ENCODE measurements around the gene LETM1. TPM values are rescaled to one million over a fixed set of nuclear protein-coding genes. Genes with fewer than 3 reads are reported as not detected.

LETM1 gene
- total RNA-seq, 2 donors from 2014 or later: 76.2 to 139 TPM

DNA sequence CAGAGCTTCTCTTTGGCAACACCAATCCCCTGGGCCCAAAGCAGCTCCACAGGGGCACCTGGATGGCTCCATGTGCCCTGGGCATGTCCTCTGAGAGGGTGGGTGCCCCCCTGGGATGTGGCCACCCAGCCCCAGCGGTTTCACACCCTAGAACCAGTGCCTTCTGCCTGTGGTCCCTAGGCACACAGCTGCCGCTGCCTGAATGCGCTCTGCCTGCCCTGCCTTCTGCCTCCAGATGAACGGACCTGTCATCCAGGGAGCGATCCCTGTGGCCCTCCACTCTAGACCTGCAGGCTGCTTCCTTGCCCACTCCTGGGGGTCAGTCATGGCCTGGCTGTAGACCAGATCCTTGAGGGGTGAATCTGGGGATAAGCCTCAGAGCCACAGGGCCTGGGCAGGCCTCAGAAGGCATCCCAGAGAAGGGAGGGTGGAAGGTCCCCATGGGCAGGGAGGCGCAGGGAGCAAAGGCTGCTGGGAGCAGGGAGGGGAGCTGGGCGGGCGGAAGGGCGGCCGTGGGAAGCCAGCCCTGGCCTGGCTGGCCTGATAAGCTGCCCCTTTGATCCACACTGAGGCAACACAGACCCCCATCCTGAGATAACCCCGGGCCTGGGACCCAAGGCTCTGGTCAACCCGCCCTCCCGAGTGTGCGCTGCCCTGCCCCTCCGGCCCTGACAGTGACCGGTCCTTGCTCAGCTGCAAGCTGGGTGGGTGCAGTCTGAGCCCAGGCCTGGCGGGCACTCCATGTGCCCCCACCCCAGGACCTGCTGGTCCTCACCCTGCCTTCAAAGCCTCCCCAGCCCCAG lies 71.0 kb downstream of the LETM1 start:
- no peaks in the 10 kb centered on the region for H3K27me3 ChIP-seq
- intact Hi-C loops (cut with DNase I): no loop called here
- no peaks in the 10 kb centered on the region for H3K4me1 ChIP-seq
- no peak overlapping the region for H3K27ac ChIP-seq
- H3K4me3 ChIP-seq: no peak overlapping the region
- TF ChIP-seq, protein P1, sequence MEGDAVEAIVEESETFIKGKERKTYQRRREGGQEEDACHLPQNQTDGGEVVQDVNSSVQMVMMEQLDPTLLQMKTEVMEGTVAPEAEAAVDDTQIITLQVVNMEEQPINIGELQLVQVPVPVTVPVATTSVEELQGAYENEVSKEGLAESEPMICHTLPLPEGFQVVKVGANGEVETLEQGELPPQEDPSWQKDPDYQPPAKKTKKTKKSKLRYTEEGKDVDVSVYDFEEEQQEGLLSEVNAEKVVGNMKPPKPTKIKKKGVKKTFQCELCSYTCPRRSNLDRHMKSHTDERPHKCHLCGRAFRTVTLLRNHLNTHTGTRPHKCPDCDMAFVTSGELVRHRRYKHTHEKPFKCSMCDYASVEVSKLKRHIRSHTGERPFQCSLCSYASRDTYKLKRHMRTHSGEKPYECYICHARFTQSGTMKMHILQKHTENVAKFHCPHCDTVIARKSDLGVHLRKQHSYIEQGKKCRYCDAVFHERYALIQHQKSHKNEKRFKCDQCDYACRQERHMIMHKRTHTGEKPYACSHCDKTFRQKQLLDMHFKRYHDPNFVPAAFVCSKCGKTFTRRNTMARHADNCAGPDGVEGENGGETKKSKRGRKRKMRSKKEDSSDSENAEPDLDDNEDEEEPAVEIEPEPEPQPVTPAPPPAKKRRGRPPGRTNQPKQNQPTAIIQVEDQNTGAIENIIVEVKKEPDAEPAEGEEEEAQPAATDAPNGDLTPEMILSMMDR (IDR thresholded peaks at IDR 0.05): no peak
- DNase-seq: peak; percentile 60
- peak overlapping the region in 1 of 2 donors; percentile 43 for H3K9ac ChIP-seq (ENCODE audit: low read depth in 2 of 2, low read length in 2 of 2)
- H3K36me3 ChIP-seq: no peaks in the 10 kb centered on the region
- H3K9me3 ChIP-seq: no peaks in the 10 kb centered on the region

DNA sequence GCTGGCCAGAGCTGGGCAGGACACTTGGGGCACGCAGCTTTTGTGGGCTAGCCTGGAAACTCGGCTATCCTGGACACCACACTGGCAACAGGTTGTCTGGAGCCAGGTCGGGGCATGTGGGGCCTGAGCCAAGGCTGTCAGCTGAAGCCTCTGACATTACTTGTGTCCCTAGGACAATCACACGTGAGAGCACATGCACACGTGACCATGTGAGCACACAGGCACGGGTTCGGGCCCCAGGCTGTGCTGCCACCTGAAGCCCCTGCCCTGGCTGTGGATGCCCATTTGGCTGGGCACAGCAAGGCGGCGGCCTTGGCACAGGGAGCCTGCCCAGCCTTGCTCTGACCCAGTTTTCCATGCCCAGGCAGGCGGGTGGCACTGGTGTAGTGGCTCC lies 71.6 kb downstream of the LETM1 start:
- Histone ChIP-seq H3K9ac (ENCODE audit: low read depth in 2 of 2, low read length in 2 of 2) (no peak overlapping the region), H3K36me3 (no peaks in the 10 kb centered on the region), H3K9me3 (no peaks in the 10 kb centered on the region), H3K27ac (no peak overlapping the region), H3K27me3 (no peaks in the 10 kb centered on the region), H3K4me3 (no peak overlapping the region), H3K4me1 (no peaks in the 10 kb centered on the region)
- no peak for DNase-seq
- intact Hi-C loops (cut with DNase I): no loop called here
- TF ChIP-seq, protein P1 (IDR thresholded peaks at IDR 0.05): no peak

GRCh38 chr4:1783970-1784369 lies 72.0 kb downstream of the LETM1 start:
- TF ChIP-seq, protein P1 (IDR thresholded peaks at IDR 0.05): no peak
- intact Hi-C loops (cut with DNase I): no loop called here
- H3K4me1 ChIP-seq: no peaks in the 10 kb centered on the region
- H3K27ac ChIP-seq: no peak overlapping the region
- H3K9ac ChIP-seq (ENCODE audit: low read depth in 2 of 2, low read length in 2 of 2): no peak overlapping the region
- no peaks in the 10 kb centered on the region for H3K36me3 ChIP-seq
- no peak for DNase-seq
- no peak overlapping the region for H3K4me3 ChIP-seq
- H3K9me3 ChIP-seq: no peaks in the 10 kb centered on the region
- H3K27me3 ChIP-seq: no peaks in the 10 kb centered on the region

DNA sequence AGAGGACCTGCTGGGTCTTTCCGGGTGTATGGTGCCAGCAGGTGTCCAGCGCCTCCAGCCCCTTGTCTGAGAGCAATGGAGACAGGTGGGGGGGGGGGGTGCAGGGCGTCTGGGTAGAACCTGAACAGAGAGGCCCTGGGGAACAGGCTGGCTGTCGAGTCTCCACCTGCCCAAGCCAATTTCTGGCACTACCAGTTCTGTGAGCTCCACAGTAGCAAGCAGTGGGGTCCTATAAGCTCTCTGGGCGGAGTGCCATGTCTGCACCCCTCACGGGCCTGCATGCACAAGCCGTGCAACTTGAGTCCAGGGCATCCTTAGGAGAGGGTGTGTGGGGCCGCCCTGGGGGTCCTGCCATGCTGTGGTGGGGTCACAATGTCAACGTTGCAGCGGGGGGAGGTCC lies 72.9 kb downstream of the LETM1 start:
- no peaks in the 10 kb centered on the region for H3K4me1 ChIP-seq
- no peak overlapping the region for H3K4me3 ChIP-seq
- TF ChIP-seq, protein P1 (IDR thresholded peaks at IDR 0.05): no peak
- no peak overlapping the region for H3K27ac ChIP-seq
- H3K9ac ChIP-seq (ENCODE audit: low read depth in 2 of 2, low read length in 2 of 2): no peak overlapping the region
- intact Hi-C loops (cut with DNase I): no loop called here
- DNase-seq: no peak
- no peaks in the 10 kb centered on the region for H3K36me3 ChIP-seq
- no peaks in the 10 kb centered on the region for H3K9me3 ChIP-seq
- H3K27me3 ChIP-seq: no peaks in the 10 kb centered on the region

- no peak overlapping the region for H3K4me3 ChIP-seq
- H3K4me1 ChIP-seq: no peaks in the 10 kb centered on the region
- H3K9ac ChIP-seq (ENCODE audit: low read depth in 2 of 2, low read length in 2 of 2): no peak overlapping the region
- no peaks in the 10 kb centered on the region for H3K36me3 ChIP-seq
- intact Hi-C loops (cut with DNase I): no loop called here
- TF ChIP-seq, protein P1 (IDR thresholded peaks at IDR 0.05): no peak
- H3K9me3 ChIP-seq: no peaks in the 10 kb centered on the region
- no peak for DNase-seq
- no peak overlapping the region for H3K27ac ChIP-seq
- no peaks in the 10 kb centered on the region for H3K27me3 ChIP-seq
These were observed 75.5 kb downstream of the LETM1 start for GRCh38 chr4:1780435-1780834.

Data from colonic mucosa (tissue), 4 donors.